OCI-LY1 (cell line): ENCODE measurements around the gene HRAS.

Source experiments
- CTCF ChIP-seq: fragments of 200-600 bp; sonication (generic), shearing (Covaris generic); IDR thresholded peaks from 2 replicates; pipeline ENCODE4 v1.5.1; 2017; ENCODE audit warnings: mild to moderate bottlenecking, antibody characterized with exemption, low read length, moderate library complexity, mixed read lengths
- EZH2 ChIP-seq: fragments of 200-600 bp; sonication (generic), shearing (Covaris generic); IDR thresholded peaks from 2 replicates; pipeline ENCODE4 v1.8.0; 2017; ENCODE audit warnings: borderline replicate concordance, mixed run types, mild to moderate bottlenecking, antibody characterized with exemption, low read length, moderate library complexity, mixed read lengths

DNA sequence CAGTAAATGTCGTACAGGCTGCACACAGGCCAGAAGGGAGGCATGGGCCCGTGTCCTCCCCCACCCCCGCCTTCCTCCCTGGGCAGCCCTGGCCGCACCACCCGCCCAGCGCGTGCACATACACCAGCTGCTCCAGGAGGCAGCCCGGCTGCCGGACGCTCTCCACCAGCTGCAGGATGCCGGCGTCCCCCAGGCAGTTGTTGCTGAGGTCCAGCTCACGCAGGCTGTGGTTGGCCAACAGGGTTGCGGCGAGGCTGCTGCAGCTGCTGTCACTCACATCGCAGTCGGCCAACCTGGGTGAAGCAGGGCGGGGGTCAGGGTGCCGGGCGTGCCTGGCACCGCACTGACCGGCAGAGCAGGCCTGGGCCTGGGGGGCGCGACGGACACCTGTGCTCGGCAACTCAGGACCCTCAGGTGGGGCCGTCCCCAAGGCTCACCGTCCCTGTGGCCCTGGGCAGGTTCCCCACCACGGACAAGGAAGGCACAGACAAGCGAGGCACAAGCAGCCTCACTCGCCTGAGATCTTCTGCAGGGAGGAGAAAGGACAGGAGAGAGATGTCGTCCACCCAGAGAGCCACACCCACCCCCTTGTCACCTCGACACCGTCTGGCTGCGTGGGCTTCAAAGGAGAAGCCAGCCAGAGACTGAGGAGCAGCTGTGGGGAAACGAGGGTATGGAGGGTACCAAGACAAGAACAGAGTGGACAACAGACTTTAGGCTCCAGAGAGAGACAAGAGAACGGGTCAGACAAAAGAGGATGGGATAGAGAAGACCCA is 40.4 kb downstream of the HRAS start:
- TF ChIP-seq CTCF (no peak), EZH2 (no peak)
